Fibroblast of pulmonary artery (primary cell): ENCODE data around the gene CST9L.

Experiments used
- DNase-seq: peaks from one replicate; pipeline ENCODE4 v3.0.0-alpha.2; 2010; ENCODE audit warnings: low read depth
- H3K4me3 ChIP-seq: replicated peaks from 2 replicates; pipeline ENCODE4 v1.5.1; 2011; ENCODE audit warnings: low read depth, mild to moderate bottlenecking, control low read depth, low read length, moderate library complexity
- CTCF ChIP-seq: IDR thresholded peaks from 2 replicates; pipeline ENCODE4 v1.5.1; 2011; ENCODE audit warnings: mild to moderate bottlenecking, control low read depth, low read length, inconsistent platforms; ENCODE audit errors: missing control alignments

The CST9L gene

DNA sequence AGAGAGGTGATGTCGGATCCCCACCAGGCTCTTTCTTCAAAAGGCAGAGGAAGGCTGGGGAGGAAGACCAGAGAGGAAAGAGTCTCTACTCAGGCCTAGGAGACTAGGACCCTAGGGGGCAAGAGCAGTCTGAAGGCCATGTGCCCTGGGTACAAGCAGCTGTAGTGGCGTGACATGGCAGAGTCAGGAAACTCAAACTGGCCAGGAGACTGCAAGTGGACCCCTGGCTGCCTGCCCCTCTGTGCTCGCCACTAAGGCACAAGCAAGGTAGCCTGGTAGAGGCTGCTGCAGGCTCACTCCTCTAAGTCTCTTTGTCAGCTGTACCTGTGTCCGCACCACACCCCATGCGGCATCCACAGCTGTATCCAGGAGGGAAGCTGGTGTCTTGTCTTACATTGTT, 19.9 kb downstream of the CST9L start:
- TF ChIP-seq CTCF, result no peak
- no peak overlapping the region for H3K4me3 ChIP-seq
- DNase-seq, result no peak

DNA sequence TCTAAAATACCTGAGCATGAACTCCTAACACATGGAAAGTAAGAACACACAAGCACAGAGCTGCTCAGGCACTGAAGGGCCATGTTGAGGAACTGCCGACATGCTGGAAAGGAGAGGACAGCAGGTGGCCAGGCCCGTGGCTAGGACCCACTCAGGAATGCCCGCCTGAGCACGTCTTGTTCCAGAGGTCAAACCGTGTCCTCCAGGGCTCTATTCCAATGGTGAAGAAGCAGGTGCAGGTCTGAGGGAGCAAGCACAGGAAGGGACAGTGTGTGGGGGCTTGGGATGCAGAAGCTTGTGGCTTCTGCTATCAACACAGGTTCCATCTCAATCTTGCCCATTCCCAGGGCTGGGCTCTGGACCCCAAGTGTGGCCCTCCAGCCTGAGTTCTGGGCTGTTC, 20.7 kb downstream of the CST9L start:
- no peak overlapping the region for H3K4me3 ChIP-seq
- DNase-seq, result no peak
- no peak for TF ChIP-seq CTCF

- no peak for DNase-seq
- H3K4me3 ChIP-seq, result no peak overlapping the region
- TF ChIP-seq CTCF, result no peak
These were observed 21.7 kb downstream of the CST9L start for GRCh38 chr20:23546435-23547144.

DNA sequence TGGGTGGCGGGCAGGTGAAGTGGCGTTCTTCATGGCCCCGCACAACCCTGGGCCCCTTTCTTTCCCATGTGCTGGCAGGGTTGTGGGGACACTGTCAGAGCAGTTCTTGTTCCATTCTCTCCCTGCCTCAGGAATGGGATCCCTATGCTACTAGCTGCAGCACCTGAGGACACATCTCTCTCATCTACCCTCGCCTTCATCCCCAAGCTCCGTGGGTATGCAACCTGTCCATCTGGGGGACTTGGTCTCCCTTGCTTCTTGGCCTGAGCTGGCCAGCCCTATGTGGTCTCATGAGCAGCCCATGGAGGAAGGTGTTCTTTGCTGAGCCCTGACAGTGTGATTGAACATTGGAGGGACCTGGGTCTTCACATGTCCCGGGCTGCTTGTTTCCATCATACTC, 24.2 kb downstream of the CST9L start:
- no peak for TF ChIP-seq CTCF
- DNase-seq, result no peak

DNA sequence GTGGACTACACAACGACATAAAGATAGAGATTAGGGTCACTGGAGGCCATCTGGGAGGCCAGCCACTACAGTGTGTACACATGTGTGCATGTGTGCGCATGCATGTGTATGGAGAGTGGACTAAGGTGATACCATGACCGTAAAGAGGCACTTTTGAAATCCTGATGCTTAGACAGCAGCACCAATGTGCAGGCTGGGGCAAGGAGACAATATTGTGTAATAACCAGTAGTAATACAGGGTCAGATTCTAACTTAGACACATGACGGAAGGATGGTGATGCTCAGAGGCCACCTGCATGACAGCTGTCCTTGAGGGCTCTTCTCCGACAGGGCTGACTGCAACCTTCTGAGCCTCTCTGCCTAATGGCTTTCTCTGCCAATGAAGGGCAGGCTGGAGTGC, 25.5 kb downstream of the CST9L start:
- H3K4me3 ChIP-seq, result no peak overlapping the region
- TF ChIP-seq CTCF, result no peak
- DNase-seq, result no peak

More for the DNA sequence above, 24.2 kb downstream of the CST9L start:
- H3K4me3 ChIP-seq, result no peak overlapping the region

GRCh38 chr20:23541776-23542175, 26.5 kb downstream of the CST9L start:
- H3K4me3 ChIP-seq, result no peak overlapping the region
- TF ChIP-seq CTCF, result no peak
- no peak for DNase-seq

DNA sequence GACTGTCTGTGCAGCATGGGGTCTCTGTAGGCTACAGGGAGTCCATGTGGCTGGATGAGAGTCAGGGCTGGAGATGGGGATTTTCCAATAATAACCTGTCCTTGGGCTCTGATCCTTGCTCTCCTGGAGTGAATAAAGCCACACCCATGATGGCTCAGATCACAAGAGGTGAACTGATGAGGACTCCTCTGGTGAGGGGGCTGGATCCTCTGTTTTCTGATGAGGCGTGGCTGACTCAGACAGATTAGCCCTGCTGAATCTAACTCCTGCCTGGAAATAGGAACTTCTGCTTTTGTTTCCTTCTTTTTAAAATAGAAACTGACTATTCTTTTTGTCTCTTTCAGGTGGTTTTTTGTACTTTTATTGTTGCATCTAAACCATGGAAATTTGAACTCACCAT, 27.0 kb downstream of the CST9L start:
- no peak for TF ChIP-seq CTCF
- H3K4me3 ChIP-seq, result no peak overlapping the region
- no peak for DNase-seq
